Breast epithelium (tissue), 4 donors: ENCODE results near the gene USH1C. TPM values are rescaled to one million over a fixed set of nuclear protein-coding genes. Genes with fewer than 3 reads are reported as not detected.
A peak's percentile ranks its signal among the peaks of the same experiment; 100 is the strongest.

Experiments used
- DNase-seq, 2 donors: peaks; one replicate each; pipeline ENCODE4 v3.0.0-alpha.2; 2019; ENCODE audit warnings: low spot score in 2 of 2
- H3K27ac ChIP-seq, 2 donors: fragments of 200-600 bp; sonication (generic) in 1 of 2; one replicate each; pipeline ENCODE4 v1.5.1; 2016 to 2019; ENCODE audit warnings: mild to moderate bottlenecking in 1 of 2
- H3K27me3 ChIP-seq, 2 donors: fragments of 200-600 bp; sonication (generic) in 1 of 2; one replicate each; pipeline versions ENCODE4 v1.5.1 to v1.6.0; 2017 to 2019; ENCODE audit warnings: control low read depth in 1 of 2, mild to moderate bottlenecking in 1 of 2
- H3K36me3 ChIP-seq: fragments of 200-600 bp; one replicate; pipeline ENCODE4 v1.5.1; 2019
- H3K4me1 ChIP-seq, 2 donors: fragments of 200-600 bp; sonication (generic); one replicate each; pipeline ENCODE4 v1.5.1; 2016 to 2019; ENCODE audit warnings: control low read depth in 1 of 2
- H3K4me3 ChIP-seq, 3 donors: fragments of 200-600 bp; sonication (generic); 1 replicate in 2 of 3; 2 replicates in 1 of 3; pipeline ENCODE4 v1.5.1; 2016 to 2019; ENCODE audit warnings: mild to moderate bottlenecking in 3 of 3, moderate library complexity in 2 of 3
- H3K9me3 ChIP-seq, 2 donors: fragments of 200-600 bp; sonication (generic) in 1 of 2; one replicate each; pipeline ENCODE4 v1.5.1; 2016 to 2019; ENCODE audit warnings: control low read depth in 1 of 2
- CTCF ChIP-seq, 3 donors: fragments of 450-650 bp; IDR thresholded peaks; one replicate each; pipeline ENCODE4 v1.5.1; 2016 to 2017; ENCODE audit warnings: antibody characterized with exemption in 3 of 3, mild to moderate bottlenecking in 3 of 3, moderate library complexity in 3 of 3
- POLR2A ChIP-seq: fragments of 450-650 bp; IDR thresholded peaks from one replicate; pipeline ENCODE4 v1.6.1; 2016; ENCODE audit warnings: antibody characterized with exemption, mild to moderate bottlenecking, moderate library complexity
- POLR2AphosphoS5 ChIP-seq, 3 donors: sonication (generic); formaldehyde crosslinking; IDR thresholded peaks; one replicate each; pipeline ENCODE4 v1.6.1; 2017; ENCODE audit warnings: antibody characterized with exemption in 3 of 3
- intact Hi-C: fragments of 100-400 bp; cut with DNase I; formaldehyde crosslinking; loops from one replicate; pipeline ENCODE4 v1.15.1; 2023; ENCODE audit warnings: low total_unique reads
- total RNA-seq, 3 donors: library from RNA; depleted of rRNA; stranded (reverse); fragments of >200 nt; gene quantifications; one replicate each; pipeline ENCODE4 v1.1.0, GENCODE V29; 2016

USH1C gene
- total RNA-seq, 3 donors from 2014 or later: 0.66 TPM; not detected in 2

- TF ChIP-seq POLR2A (no peak), POLR2AphosphoS5 (IDR thresholded peaks at IDR 0.05) (no peak), CTCF (IDR thresholded peaks at IDR 0.05) (no peak)
- peak in 1 of 2 donors; percentile 33 for DNase-seq
- H3K4me1 ChIP-seq: no peaks in the 10 kb centered on the region
- peak overlapping the region in 1 of 2 donors; percentile 32 for H3K27ac ChIP-seq
- H3K27me3 ChIP-seq: no peaks in the 10 kb centered on the region
- no peak overlapping the region for H3K4me3 ChIP-seq
- no peaks in the 10 kb centered on the region for H3K9me3 ChIP-seq
- intact Hi-C loops: no loop called here
- H3K36me3 ChIP-seq: no peaks in the 10 kb centered on the region
Observed at GRCh38 chr11:17521106-17521900, 22.9 kb downstream of the USH1C start.

GRCh38 chr11:17519061-17519885, 24.9 kb downstream of the USH1C start:
- Histone ChIP-seq H3K4me3 (no peak overlapping the region), H3K27me3 (peaks cover 0 to 3% of the 10 kb centered on the region in 2 donors), H3K36me3 (no peaks in the 10 kb centered on the region), H3K9me3 (no peaks in the 10 kb centered on the region), H3K4me1 (no peaks in the 10 kb centered on the region), H3K27ac (no peak overlapping the region)
- intact Hi-C loops: no loop called here
- DNase-seq: no peak
- TF ChIP-seq POLR2AphosphoS5 (IDR thresholded peaks at IDR 0.05) (no peak), CTCF (IDR thresholded peaks at IDR 0.05) (no peak), POLR2A (no peak)

GRCh38 chr11:17518366-17518765, 25.9 kb downstream of the USH1C start:
- H3K36me3 ChIP-seq: no peaks in the 10 kb centered on the region
- TF ChIP-seq CTCF (IDR thresholded peaks at IDR 0.05) (no peak), POLR2A (no peak), POLR2AphosphoS5 (IDR thresholded peaks at IDR 0.05) (no peak)
- no peaks in the 10 kb centered on the region for H3K4me1 ChIP-seq
- no peak overlapping the region for H3K4me3 ChIP-seq
- DNase-seq: no peak
- intact Hi-C loops: no loop called here
- H3K27ac ChIP-seq: no peak overlapping the region
- peaks cover 0 to 3% of the 10 kb centered on the region in 2 donors for H3K27me3 ChIP-seq
- H3K9me3 ChIP-seq: no peaks in the 10 kb centered on the region

GRCh38 chr11:17517186-17517585, 27.0 kb downstream of the USH1C start:
- DNase-seq: no peak
- Histone ChIP-seq H3K36me3 (no peaks in the 10 kb centered on the region), H3K4me3 (no peak overlapping the region), H3K27me3 (peaks cover 0 to 3% of the 10 kb centered on the region in 2 donors), H3K9me3 (no peaks in the 10 kb centered on the region), H3K4me1 (no peaks in the 10 kb centered on the region), H3K27ac (no peak overlapping the region)
- intact Hi-C loops: no loop called here
- no peak for TF ChIP-seq POLR2A
- no peak for TF ChIP-seq POLR2AphosphoS5 (IDR thresholded peaks at IDR 0.05)
- no peak for TF ChIP-seq CTCF (IDR thresholded peaks at IDR 0.05)
